Measurements from ENCODE around the gene VPS26A.
"Not testable (repeated sequence)": the region's sequence is repeated elsewhere in the genome, so short reads cannot be mapped to it uniquely, and the experiment has no call there.

Gene VPS26A

GRCh38 chr10:69168493-69168892 lies 44.5 kb downstream of the VPS26A start:
- DNase-seq (ENCODE audit: extremely low spot score, insufficient read length, low read depth), result no peak
- no peak for FAIRE-seq

GRCh38 chr10:69172241-69172982 lies 48.4 kb downstream of the VPS26A start:
- DNase-seq (ENCODE audit: extremely low spot score, insufficient read length, low read depth) (no peak), FAIRE-seq (no peak)

GRCh38 chr10:69175326-69175725 lies 51.3 kb downstream of the VPS26A start:
- not testable (repeated sequence) for DNase-seq (ENCODE audit: extremely low spot score, insufficient read length, low read depth)

GRCh38 chr10:69176823-69177222 lies 52.8 kb downstream of the VPS26A start:
- FAIRE-seq, result no peak
- no peak for DNase-seq (ENCODE audit: extremely low spot score, insufficient read length, low read depth)

More at GRCh38 chr10:69175326-69175725, 51.3 kb downstream of the VPS26A start:
- FAIRE-seq, result not testable (repeated sequence)

GRCh38 chr10:69179089-69179742 lies 55.2 kb downstream of the VPS26A start:
- no peak for DNase-seq (ENCODE audit: extremely low spot score, insufficient read length, low read depth)
- peak; percentile 9 for FAIRE-seq

GRCh38 chr10:69179743-69180524 lies 56.0 kb downstream of the VPS26A start, which contains the start of gene SUPV3L1:
SUPV3L1 (plus strand) TSS chr10:69180234; CDS start chr10:69180292, 58 bp downstream.
- FAIRE-seq (peak; percentile 96), DNase-seq (ENCODE audit: extremely low spot score, insufficient read length, low read depth) (peak; percentile 86)

GRCh38 chr10:69180525-69181204 lies 56.7 kb downstream of the VPS26A start:
- DNase-seq (ENCODE audit: extremely low spot score, insufficient read length, low read depth) (peak; percentile 18), FAIRE-seq (no peak)

GRCh38 chr10:69181433-69181832 lies 57.5 kb downstream of the VPS26A start:
- no peak for FAIRE-seq

GRCh38 chr10:69182005-69182404 lies 58.0 kb downstream of the VPS26A start:
- FAIRE-seq (no peak), DNase-seq (ENCODE audit: extremely low spot score, insufficient read length, low read depth) (no peak)

More at GRCh38 chr10:69181433-69181832, 57.5 kb downstream of the VPS26A start:
- no peak for DNase-seq (ENCODE audit: extremely low spot score, insufficient read length, low read depth)

- DNase-seq (ENCODE audit: extremely low spot score, insufficient read length, low read depth) (no peak), FAIRE-seq (no peak)
Observed at GRCh38 chr10:69186524-69186923, 62.5 kb downstream of the VPS26A start.

GRCh38 chr10:69201045-69201444 lies 77.1 kb downstream of the VPS26A start:
- FAIRE-seq, result no peak

GRCh38 chr10:69202332-69202731 lies 78.4 kb downstream of the VPS26A start:
- peak; percentile 57 for FAIRE-seq
- no peak for DNase-seq (ENCODE audit: extremely low spot score, insufficient read length, low read depth)

More at GRCh38 chr10:69201045-69201444, 77.1 kb downstream of the VPS26A start:
- DNase-seq (ENCODE audit: extremely low spot score, insufficient read length, low read depth), result no peak

GRCh38 chr10:69208761-69209160 lies 84.8 kb downstream of the VPS26A start:
- DNase-seq (ENCODE audit: extremely low spot score, insufficient read length, low read depth), result no peak
- FAIRE-seq, result no peak

GRCh38 chr10:69209787-69210484 lies 86.0 kb downstream of the VPS26A start:
- DNase-seq (ENCODE audit: extremely low spot score, insufficient read length, low read depth), result no peak
- FAIRE-seq, result no peak

GRCh38 chr10:69211104-69211503 lies 87.1 kb downstream of the VPS26A start:
- DNase-seq (ENCODE audit: extremely low spot score, insufficient read length, low read depth), result no peak
- no peak for FAIRE-seq

GRCh38 chr10:69211524-69211923 lies 87.5 kb downstream of the VPS26A start:
- DNase-seq (ENCODE audit: extremely low spot score, insufficient read length, low read depth) (no peak), FAIRE-seq (no peak)

GRCh38 chr10:69213591-69214311 lies 89.8 kb downstream of the VPS26A start:
- DNase-seq (ENCODE audit: extremely low spot score, insufficient read length, low read depth) (no peak), FAIRE-seq (no peak)

- no peak for DNase-seq (ENCODE audit: extremely low spot score, insufficient read length, low read depth)
Observed at GRCh38 chr10:69214666-69215131, 90.7 kb downstream of the VPS26A start.

More at GRCh38 chr10:69214666-69215131, 90.7 kb downstream of the VPS26A start:
- no peak for FAIRE-seq

Measured in GM18507 (cell line).